ENCODE results near the gene AK9. TPM values are rescaled to one million over a fixed set of nuclear protein-coding genes. Genes with fewer than 3 reads are reported as not detected.

The AK9 gene
- total and polyA plus RNA-seq, 2 of the 8 experiments (the other 6 are each of a cell fraction or from before 2014, with no cell fraction given), result 1.8 to 2.2 TPM

GRCh38 chr6:109446072-109446471 is 244.9 kb downstream of the AK9 start (continued):
- TF ChIP-seq CHD7 (IDR thresholded peaks at IDR 0.05; ENCODE audit: insufficient replicate concordance, low read length) (no peak), BCL11A (IDR thresholded peaks at IDR 0.05; ENCODE audit: low read depth in 2 of 2, low read length in 2 of 2) (no peak), SAP30 (IDR thresholded peaks at IDR 0.05; ENCODE audit: insufficient read depth, insufficient replicate concordance, low read length) (no peak), FOSL1 (IDR thresholded peaks at IDR 0.05; ENCODE audit: insufficient read depth, low read depth, low read length) (no peak), POLR2A (IDR thresholded peaks at IDR 0.05; ENCODE audit: control extremely low read depth in 1 of 2, low read depth in 2 of 2, low read length in 2 of 2) (no peak), CREB1 (IDR thresholded peaks at IDR 0.05) (no peak), E2F6 (IDR thresholded peaks at IDR 0.05) (no peak), SIX5 (IDR thresholded peaks at IDR 0.05; ENCODE audit: low read depth, low read length) (no peak), SP1 (IDR thresholded peaks at IDR 0.05; ENCODE audit: low read depth, low read length) (no peak), POU5F1 (IDR thresholded peaks at IDR 0.05; ENCODE audit: low read depth, low read length) (no peak), TCF12 (IDR thresholded peaks at IDR 0.05; ENCODE audit: low read depth, low read length) (no peak), MAFK (IDR thresholded peaks at IDR 0.05; ENCODE audit: low read depth, low read length) (no peak), JUN (IDR thresholded peaks at IDR 0.05; ENCODE audit: low read depth, low read length) (no peak)
